Occipital lobe (tissue), 2 donors: ENCODE data around the gene DNAJC2. TPM values are rescaled to one million over a fixed set of nuclear protein-coding genes. Genes with fewer than 3 reads are reported as not detected.

ENCODE experiments used
- DNase-seq: peaks from one replicate; lab custom pipeline; 2025; lab: John Stamatoyannopoulos, UW
- total RNA-seq: library from RNA; depleted of rRNA; stranded (reverse); fragments of >200 nt; gene quantifications from one replicate; pipeline ENCODE4 v1.2.3, GENCODE V29; 2014

Gene DNAJC2, protein sequence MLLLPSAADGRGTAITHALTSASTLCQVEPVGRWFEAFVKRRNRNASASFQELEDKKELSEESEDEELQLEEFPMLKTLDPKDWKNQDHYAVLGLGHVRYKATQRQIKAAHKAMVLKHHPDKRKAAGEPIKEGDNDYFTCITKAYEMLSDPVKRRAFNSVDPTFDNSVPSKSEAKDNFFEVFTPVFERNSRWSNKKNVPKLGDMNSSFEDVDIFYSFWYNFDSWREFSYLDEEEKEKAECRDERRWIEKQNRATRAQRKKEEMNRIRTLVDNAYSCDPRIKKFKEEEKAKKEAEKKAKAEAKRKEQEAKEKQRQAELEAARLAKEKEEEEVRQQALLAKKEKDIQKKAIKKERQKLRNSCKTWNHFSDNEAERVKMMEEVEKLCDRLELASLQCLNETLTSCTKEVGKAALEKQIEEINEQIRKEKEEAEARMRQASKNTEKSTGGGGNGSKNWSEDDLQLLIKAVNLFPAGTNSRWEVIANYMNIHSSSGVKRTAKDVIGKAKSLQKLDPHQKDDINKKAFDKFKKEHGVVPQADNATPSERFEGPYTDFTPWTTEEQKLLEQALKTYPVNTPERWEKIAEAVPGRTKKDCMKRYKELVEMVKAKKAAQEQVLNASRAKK
- 15.9 TPM for total RNA-seq

DNA sequence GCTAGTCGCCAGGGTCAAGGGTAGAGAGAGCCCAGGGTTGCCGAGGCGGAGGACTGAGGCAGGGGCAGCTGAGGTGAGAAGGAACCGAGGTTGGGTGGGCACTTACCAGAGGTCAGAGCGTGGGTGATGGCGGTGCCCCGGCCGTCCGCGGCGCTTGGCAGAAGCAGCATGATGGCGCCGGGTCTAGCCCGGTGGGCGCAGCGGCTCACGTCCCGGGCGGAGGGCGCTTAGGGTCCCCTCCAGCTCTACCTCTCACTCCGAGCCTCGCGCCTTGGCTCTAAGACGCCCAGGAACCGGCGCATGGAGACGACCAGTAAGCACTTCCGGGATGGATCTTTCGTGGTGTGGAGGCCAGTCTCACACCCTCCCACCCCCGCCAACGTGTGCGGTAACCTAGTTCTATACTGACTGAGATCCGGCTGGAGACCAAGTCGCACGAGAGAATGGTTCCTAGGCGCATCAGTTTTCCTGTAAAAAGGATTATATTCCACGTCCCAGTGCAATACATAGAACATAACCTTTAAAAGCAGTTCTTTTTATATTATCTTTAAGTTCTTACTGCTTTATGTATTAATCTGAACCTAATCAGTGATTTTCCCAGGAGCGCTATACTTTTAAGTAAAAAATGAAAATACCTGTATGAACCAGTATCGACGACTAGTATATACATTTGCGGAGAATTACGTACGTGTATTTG, at the start of gene DNAJC2:
Gene DNAJC2, minus strand, starts transcription at position 315 of the 697 bp plus-strand sequence. Its CDS starts 145 bp downstream, at position 170.
- DNase-seq: peak; percentile 85

DNA sequence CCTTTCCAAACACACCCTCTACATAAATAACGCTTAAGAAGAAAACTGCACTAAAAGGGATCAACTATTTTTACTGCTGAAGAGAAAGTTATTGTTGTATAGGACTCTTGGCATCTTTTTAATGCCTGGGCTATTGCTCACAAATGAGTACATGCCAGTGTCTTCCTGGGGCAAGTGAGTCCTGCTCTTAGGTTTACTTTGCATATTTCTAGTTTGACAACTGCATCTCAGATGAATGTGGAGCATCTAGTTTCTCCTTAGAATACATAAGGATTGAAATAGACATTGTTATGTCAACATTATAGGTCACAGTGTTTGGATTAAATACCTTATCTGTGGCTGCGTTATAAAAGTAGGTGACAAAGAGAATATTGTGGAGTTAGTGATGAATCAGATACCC, 47.4 kb upstream of the DNAJC2 start:
- DNase-seq: no peak

DNA sequence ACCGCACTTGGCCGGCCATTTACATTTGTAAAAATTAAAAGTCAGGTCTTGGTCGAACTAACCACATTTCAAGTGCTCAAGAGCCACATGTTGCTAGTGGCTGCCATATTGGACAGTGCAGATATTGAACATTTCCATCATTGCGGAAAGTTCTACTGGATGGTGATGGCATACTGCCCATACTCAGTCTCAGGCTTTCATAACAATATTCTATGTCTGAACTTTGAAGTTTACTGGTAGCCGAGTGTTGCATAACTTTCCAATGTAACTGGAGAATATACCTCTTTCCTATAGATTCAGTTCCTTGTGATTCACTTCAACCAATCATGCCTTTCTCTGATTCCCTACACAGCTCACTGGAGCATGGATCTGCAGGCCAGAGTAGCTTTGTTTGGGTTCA, 46.6 kb upstream of the DNAJC2 start:
- no peak for DNase-seq

DNA sequence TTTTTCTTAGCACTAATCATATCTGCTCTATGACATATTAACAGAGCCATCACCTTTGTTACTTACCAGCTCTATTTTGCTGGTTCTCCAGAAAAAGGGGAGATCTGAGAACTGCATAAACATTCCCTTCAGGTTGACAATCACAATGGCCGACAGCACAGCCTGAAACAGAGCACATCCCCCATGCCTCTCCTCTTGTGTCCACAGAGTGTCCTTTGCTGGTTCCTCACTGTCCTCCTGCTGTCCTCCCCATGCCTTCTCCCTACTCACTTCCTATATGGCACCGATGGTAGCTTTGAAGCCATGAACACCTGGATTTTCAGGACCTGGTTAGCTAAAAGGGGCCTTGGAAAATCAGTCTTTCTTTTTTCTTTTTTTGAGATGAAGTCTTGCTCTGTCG, 44.7 kb upstream of the DNAJC2 start:
- DNase-seq: no peak

DNA sequence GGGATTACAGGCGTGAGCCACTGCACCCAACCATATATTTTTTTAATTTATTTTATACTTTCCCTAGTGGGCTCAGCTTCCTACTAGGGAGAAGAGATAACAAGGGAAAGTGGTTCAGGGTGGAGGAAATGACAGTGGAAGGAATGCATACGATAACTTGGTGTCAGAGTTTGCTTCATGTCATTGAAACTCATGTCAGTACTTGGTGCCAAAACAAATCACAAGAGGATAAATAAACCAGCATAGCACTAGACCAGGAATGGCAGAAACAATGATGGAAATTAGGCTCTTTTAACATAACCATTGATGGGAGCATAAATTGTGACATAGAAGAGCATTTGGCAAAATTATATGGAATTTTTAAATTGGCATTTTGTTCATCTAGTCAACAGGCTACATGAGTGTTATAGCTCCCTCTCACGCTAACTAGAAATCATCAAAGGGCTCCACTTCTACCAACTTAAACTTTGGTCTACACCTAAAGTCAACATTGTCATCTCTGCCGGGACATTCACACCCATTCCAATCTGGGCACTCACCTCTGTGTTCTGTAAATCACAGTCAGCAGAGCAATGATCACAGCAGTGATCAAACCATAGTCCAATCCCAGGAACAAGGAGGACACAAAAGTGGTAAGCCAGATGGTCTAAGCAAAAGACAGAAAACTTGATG, 44.0 kb upstream of the DNAJC2 start:
- DNase-seq: no peak

DNA sequence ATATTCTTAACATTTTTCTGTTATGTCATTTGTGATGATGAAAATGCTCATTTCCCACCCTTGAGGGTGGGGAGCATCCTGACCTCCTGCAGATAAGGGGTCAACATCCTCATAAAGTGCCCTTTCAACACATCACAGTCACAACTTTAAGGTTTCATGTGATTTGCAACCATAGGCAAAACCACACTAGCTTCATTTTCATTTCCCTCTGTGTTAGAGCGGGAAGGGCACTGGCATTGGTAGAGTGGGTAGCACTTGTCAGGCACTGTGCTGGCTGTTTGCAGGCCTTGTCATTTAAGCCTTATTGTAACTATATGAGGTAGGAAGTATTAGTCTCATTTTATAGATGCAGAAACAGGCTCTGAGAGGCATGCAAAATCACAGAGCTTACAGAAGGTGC, 42.7 kb upstream of the DNAJC2 start:
- no peak for DNase-seq

DNA sequence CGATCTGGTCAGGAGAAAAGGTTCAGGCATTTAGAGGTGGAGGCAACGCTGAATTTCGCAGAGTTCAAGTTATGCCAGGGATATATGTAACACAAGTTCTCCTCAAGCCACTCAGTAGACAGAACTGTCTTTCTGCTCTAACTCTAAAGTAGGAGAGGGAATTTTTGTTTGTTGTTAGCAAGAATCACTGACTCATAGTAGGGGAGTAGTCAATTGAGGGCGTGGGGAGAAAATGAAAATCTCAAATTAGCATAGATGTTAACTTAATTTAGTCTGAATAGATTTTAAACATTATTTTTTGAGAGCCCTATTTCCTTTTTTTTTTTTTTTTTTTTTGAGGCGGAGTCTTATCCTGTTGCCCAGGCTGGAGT, 37.5 kb upstream of the DNAJC2 start:
- DNase-seq: no peak

DNA sequence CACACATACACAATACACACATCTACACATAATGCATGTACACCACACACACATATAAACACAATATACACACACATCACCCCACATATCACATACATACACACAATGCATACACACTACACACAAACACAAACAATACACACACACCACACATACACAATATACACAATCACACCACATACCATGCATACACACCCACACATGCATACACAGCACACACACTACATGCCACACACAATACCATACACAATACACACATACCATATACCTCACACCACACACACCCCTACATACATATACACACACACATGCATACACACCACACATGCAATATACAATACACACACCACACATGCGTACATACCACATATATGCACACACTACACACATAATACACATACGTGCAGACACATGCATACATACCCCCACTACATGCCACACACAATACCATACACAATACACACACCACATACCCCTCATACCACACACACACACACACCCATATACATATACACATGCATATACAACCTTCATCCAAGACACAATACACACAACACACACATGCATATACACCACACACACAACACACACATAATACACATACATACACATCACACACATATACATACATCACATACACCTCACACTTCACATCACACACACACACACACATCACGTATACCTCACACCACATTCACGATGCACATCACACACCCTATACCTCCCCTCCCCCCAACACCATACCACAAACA, 36.9 kb upstream of the DNAJC2 start:
- DNase-seq: no peak

DNA sequence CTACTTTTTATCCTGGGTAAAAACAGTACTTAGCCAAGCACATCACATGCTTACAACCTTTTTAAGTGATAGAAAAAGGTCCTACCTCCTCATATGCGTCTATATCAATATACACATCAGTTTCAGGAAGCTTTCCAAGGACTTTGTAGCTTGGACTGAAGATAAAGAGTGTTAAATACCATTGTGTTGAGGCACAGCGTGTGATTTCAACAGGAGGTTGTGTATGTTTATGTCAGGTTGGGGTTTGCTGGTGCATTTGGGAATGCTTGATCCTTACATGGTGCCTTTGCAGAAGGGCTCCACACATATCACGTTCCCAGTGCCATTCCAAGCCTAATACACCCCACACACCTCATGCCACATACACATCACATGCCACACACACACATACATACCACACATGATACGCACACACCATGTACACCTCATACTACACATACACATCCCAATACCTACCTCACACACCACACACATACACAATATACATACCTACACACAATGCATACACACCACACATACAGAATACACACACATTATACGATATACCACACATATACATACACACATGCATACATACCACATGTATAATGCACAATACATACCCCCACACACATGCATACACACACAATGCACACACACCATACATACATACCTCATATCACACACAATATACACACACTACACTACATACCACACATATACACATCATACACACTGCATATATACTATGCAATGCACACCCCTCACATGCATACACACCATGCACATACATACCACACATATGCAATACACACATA, 36.0 kb upstream of the DNAJC2 start:
- DNase-seq: no peak

DNA sequence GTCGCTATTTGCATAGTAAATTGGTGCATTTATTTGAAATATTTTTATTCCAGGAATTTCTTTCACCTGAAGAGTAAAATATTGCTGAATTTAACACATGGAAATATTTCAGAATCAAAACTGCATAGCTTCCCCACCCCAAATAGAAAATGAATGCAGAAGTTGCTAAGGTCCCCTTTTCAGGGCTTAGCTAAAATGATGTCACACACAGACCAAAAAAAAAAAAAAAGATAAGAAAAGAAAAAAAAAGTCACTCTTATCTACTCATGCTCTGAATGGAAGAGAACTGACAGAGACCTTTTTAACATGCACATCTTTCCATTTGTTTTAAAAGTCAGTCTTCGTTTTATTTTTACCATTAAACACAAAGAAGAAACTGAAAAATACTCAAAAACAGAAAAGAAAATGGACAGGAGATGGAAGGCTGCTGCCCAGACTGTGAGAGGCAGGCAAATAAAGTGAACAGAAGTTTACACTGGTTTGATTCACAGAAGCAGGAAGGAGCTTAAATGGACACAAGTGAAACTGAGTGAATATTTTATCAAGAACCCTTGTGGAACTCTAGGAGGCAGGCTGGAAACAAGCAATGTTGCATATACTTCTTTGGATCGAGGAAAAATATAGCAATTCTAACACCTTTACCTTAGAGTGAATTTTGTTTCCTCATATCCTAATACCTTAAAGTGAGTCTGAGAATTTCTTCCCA, 34.9 kb upstream of the DNAJC2 start:
- DNase-seq: no peak

DNA sequence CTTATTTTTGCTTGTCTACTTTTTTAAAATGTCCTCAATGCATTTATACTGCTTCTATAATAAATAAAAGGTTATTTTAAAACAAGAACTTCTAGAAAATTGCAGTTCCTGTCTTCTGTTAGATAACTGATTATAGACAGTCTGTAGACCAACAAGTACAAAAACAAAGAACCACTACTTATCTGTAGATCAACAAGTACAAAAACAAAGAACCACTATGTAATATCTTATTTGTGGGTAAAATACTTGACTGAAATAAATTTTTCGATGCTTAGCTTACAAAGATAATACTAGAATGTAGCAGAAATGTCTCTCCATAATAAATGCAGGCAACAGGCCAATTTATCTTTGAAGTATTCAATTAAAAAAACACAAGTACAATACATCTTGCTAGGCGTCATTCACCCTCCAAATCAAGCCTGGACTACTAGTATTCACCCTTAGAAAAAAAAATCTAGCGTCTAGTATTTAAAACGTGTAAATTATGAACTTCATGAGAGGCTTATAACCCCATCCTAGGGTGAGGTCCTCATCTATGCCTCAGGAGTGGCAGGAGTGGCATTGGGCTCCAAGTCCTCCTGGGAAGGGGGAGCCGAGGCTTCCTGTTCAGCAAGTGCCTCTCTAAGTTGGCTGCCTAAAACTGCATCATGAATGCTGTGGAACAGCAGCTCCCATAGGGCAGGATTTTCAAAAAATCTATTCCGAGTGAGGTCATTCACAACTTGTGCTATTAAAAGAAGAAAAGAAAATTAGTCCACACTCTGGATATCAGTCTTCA, 29.5 kb upstream of the DNAJC2 start:
- no peak for DNase-seq

DNA sequence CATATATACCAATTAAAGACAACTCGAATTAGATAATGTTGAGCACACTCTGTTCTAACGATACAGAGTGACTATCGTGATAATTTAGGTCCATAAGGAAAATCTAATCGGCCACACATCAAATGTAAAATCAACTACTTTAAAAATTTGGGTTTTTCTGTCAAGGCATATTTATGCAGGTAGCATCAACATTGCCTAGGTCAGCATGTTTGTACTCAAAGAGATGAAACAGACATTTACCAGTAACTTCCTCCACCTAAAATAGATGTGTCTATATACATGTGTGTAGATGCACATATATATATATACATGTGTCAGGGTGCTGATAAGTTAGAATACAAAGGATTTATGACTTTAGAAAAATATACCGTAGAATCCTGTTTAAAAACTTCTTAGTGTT, 24.9 kb upstream of the DNAJC2 start:
- no peak for DNase-seq

DNA sequence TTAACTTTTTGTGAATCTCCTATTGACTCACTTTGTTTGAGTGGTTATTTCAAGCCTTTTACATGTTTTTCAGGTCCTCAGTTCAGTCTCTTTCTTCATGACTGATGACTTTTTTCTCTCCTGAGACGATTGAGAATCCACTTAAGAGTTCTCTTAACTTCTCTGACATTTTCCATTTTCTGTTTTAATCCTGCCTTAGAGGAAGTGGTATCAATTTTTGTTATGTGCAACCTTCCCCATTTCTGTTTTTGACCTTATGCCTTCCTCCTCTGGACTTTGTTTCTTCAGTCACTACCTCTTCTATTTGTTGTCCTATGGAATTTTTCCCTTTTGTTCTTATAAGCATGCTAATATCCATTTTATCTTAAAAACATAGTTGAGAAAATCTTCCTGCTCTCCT, 5.2 kb upstream of the DNAJC2 start:
- no peak for DNase-seq

DNA sequence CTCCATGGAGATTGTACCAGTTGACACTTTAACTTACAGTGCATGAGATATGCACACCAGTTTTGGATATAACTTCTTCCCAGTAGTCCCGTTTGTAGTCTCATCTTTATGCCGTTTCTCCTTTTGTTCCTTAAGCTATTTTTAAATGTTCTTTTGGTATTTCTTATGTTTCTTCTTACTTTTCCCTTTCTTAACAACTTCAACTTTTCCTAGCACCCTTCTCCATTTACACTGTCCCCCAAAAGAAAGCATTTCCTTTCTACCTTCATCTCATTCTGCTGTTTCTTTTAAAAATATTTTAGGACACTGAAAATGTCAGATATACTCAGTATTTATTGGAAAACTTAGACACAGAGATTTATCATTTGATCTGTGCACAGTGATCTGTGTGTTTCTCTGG, 4.4 kb upstream of the DNAJC2 start:
- DNase-seq: no peak

DNA sequence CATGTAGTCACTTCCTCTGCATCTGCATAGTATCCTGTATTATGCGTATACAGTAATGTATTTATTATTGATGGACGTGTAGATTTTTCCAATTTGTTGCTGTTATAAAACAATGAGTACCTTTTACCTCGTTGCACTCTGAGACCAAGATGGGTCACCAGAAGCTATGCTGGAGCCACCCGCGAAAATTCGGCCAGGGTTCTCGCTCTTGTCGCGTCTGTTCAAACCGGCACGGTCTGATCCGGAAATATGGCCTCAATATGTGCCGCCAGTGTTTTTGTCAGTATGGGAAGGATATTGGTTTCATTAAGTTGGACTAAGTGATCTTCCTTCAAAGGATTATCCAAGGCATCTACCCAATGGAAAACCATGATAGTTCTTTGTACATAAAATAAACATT, 3.9 kb upstream of the DNAJC2 start:
- DNase-seq: no peak

DNA sequence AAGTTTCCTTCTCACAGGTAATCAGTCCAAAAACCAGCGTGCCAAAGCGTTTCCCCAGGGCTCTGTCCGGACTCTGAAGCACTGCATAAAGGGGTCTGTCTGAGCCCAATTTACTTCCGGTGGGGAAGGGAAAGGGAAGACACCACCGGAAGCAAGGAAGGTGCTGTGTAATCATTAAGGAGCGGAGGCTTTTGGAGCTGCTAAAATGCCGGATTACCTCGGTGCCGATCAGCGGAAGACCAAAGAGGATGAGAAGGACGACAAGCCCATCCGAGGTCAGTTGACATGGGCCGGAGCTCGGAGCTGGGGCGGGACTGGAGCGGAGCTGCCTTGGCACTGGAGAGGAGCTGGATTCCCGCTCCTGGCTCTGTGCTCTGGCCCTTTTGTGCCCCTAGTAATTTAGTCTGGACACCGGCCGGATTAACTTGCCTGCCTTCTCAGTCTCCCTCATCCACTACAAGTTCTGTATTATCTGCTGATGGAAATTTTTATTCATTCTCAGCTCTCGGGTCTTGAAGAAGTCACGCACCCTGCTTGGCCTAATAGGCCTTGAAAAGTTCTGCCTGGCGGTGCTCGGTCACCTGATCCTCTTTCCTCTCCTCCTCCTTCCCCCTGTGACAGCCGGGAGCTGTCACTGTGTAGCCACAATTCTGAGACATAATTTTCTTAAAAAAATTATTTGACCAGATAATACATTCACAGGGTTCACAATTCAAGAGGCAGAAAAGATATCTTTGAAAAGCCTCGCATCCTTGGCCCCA, 3.1 kb upstream of the DNAJC2 start, which contains the start of gene PSMC2:
Gene PSMC2, plus strand, starts transcription at position 137 of the 761 bp plus-strand sequence. Its CDS starts 69 bp downstream, at position 206.
- peak; percentile 83 for DNase-seq

DNA sequence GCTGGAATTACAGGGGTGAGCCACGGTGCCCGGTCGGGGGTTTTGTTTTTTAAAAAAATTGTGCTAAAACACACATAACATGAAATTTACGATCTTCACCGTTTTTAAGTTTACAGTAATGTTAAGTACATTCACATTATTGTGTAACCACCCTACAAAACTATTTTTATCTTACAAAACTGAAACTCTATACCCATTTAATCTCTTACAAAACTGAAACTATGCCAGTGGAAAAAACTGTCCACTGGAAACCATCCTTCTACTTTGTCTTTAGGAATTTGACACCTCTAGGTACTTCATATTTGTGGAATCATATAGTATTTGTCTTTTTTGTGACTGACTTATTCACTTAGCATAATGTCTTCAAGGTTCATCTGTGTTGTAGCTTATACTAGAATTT, 1.8 kb upstream of the DNAJC2 start:
- no peak for DNase-seq

DNA sequence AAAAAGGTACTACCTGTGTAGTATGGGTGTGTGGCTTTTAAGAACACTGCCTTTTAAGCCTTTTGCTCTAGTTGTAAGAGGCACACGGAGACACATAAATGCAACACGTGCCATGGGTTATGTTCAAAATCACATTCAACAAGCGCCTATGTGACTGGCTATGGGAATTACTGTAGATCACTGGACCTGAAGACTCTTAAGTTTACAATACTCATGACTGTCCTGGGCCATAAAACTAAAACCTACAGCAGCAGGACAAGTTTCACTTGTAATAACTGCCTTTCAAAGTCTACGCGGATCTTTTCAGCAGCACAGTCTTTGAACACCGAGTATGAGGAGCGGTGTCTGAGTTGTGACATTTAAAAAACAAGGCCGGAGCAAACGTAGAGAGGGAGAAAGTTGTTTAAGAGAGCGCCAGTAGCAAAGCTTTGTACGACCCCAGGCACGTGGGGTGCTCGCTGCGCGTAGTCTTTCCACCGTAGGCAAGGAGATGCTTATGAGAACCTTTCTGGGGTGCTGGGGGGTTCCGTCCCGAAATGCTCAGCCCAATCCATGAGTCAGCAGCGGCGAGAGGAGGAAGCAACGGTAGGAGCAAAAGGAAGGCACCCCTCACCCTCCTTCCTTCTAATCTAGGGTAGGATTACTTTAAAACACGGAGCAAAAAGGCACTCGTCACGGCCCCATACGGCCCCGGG, 662 bp downstream of the DNAJC2 start:
- DNase-seq: no peak
